ENCODE measurements around the gene NT5E.

The NT5E gene

GRCh38 chr6:85416766-85417165 lies 33.1 kb upstream of the NT5E start:
- TF ChIP-seq GATA2 (IDR thresholded peaks at IDR 0.05; ENCODE audit: low read depth, low read length), result no peak

GRCh38 chr6:85417336-85417735 lies 32.5 kb upstream of the NT5E start:
- no peak for TF ChIP-seq GATA2 (IDR thresholded peaks at IDR 0.05; ENCODE audit: low read depth, low read length)
- TF ChIP-seq GATA3 (IDR thresholded peaks at IDR 0.05; ENCODE audit: low read depth, low read length), result no peak

GRCh38 chr6:85418059-85418458 lies 31.8 kb upstream of the NT5E start:
- no peak for TF ChIP-seq GATA2 (IDR thresholded peaks at IDR 0.05; ENCODE audit: low read depth, low read length)
- TF ChIP-seq GATA3 (IDR thresholded peaks at IDR 0.05; ENCODE audit: low read depth, low read length), result no peak

GRCh38 chr6:85419046-85419759 lies 30.7 kb upstream of the NT5E start:
- TF ChIP-seq GATA3 (IDR thresholded peaks at IDR 0.05; ENCODE audit: low read depth, low read length) (no peak), GATA2 (IDR thresholded peaks at IDR 0.05; ENCODE audit: low read depth, low read length) (no peak)

- TF ChIP-seq GATA3 (IDR thresholded peaks at IDR 0.05; ENCODE audit: low read depth, low read length) (no peak), GATA2 (IDR thresholded peaks at IDR 0.05; ENCODE audit: low read depth, low read length) (no peak)
Observed at GRCh38 chr6:85420551-85420950, 29.3 kb upstream of the NT5E start.

GRCh38 chr6:85421181-85421580 lies 28.7 kb upstream of the NT5E start:
- TF ChIP-seq GATA3 (IDR thresholded peaks at IDR 0.05; ENCODE audit: low read depth, low read length) (no peak), GATA2 (IDR thresholded peaks at IDR 0.05; ENCODE audit: low read depth, low read length) (no peak)

GRCh38 chr6:85421972-85422371 lies 27.9 kb upstream of the NT5E start:
- TF ChIP-seq GATA3 (IDR thresholded peaks at IDR 0.05; ENCODE audit: low read depth, low read length) (no peak), GATA2 (IDR thresholded peaks at IDR 0.05; ENCODE audit: low read depth, low read length) (no peak)

GRCh38 chr6:85422996-85423395 lies 26.9 kb upstream of the NT5E start:
- TF ChIP-seq GATA2 (IDR thresholded peaks at IDR 0.05; ENCODE audit: low read depth, low read length), result no peak

GRCh38 chr6:85424981-85425380 lies 24.9 kb upstream of the NT5E start:
- TF ChIP-seq GATA3 (IDR thresholded peaks at IDR 0.05; ENCODE audit: low read depth, low read length) (no peak), GATA2 (IDR thresholded peaks at IDR 0.05; ENCODE audit: low read depth, low read length) (no peak)

GRCh38 chr6:85425997-85426396 lies 23.9 kb upstream of the NT5E start:
- TF ChIP-seq GATA3 (IDR thresholded peaks at IDR 0.05; ENCODE audit: low read depth, low read length) (no peak), GATA2 (IDR thresholded peaks at IDR 0.05; ENCODE audit: low read depth, low read length) (no peak)

GRCh38 chr6:85428486-85428885 lies 21.4 kb upstream of the NT5E start:
- TF ChIP-seq GATA2 (IDR thresholded peaks at IDR 0.05; ENCODE audit: low read depth, low read length) (no peak), GATA3 (IDR thresholded peaks at IDR 0.05; ENCODE audit: low read depth, low read length) (no peak)

- no peak for TF ChIP-seq GATA3 (IDR thresholded peaks at IDR 0.05; ENCODE audit: low read depth, low read length)
- TF ChIP-seq GATA2 (IDR thresholded peaks at IDR 0.05; ENCODE audit: low read depth, low read length), result no peak
Observed at GRCh38 chr6:85429346-85429745, 20.5 kb upstream of the NT5E start.

- no peak for TF ChIP-seq GATA3 (IDR thresholded peaks at IDR 0.05; ENCODE audit: low read depth, low read length)
- TF ChIP-seq GATA2 (IDR thresholded peaks at IDR 0.05; ENCODE audit: low read depth, low read length), result no peak
Observed at GRCh38 chr6:85431271-85431670, 18.6 kb upstream of the NT5E start.

- no peak for TF ChIP-seq GATA2 (IDR thresholded peaks at IDR 0.05; ENCODE audit: low read depth, low read length)
- TF ChIP-seq GATA3 (IDR thresholded peaks at IDR 0.05; ENCODE audit: low read depth, low read length), result no peak
Observed at GRCh38 chr6:85432554-85432953, 17.3 kb upstream of the NT5E start.

- TF ChIP-seq GATA3 (IDR thresholded peaks at IDR 0.05; ENCODE audit: low read depth, low read length) (no peak), GATA2 (IDR thresholded peaks at IDR 0.05; ENCODE audit: low read depth, low read length) (no peak)
Observed at GRCh38 chr6:85435851-85436250, 14.0 kb upstream of the NT5E start.

GRCh38 chr6:85436411-85436810 lies 13.5 kb upstream of the NT5E start:
- TF ChIP-seq GATA3 (IDR thresholded peaks at IDR 0.05; ENCODE audit: low read depth, low read length), result no peak
- no peak for TF ChIP-seq GATA2 (IDR thresholded peaks at IDR 0.05; ENCODE audit: low read depth, low read length)

All from SH-SY5Y (cell line).